Type B pancreatic cell (in vitro differentiated cells): ENCODE data around the gene SCFD2. TPM values are rescaled to one million over a fixed set of nuclear protein-coding genes. Genes with fewer than 3 reads are reported as not detected.
"Not testable (repeated sequence)": the region's sequence is repeated elsewhere in the genome, so short reads cannot be mapped to it uniquely, and the experiment has no call there.

Experiments
- DNase-seq: peaks from one replicate; pipeline ENCODE4 v3.0.0; 2021; ENCODE audit warnings: mixed read lengths; ENCODE audit not compliant: unreplicated experiment; ENCODE audit errors: extremely low spot score
- H3K27ac Mint-ChIP-seq: 2 replicates; pipeline ENCODE4 v1.8.0; 2021; ENCODE audit warnings: mild to moderate bottlenecking, mixed read lengths
- H3K27me3 Mint-ChIP-seq: 2 replicates; pipeline ENCODE4 v1.8.0; 2021; ENCODE audit warnings: mixed read lengths
- H3K36me3 Mint-ChIP-seq: 2 replicates; pipeline ENCODE4 v1.8.0; 2021; ENCODE audit warnings: mixed read lengths
- H3K4me1 Mint-ChIP-seq: one replicate; pipeline ENCODE4 v1.8.0; 2021; ENCODE audit warnings: mixed read lengths; ENCODE audit not compliant: unreplicated experiment
- H3K4me3 Mint-ChIP-seq: 2 replicates; pipeline ENCODE4 v1.8.0; 2021; ENCODE audit warnings: mild to moderate bottlenecking, mixed read lengths
- H3K9me3 Mint-ChIP-seq: 2 replicates; pipeline ENCODE4 v1.8.0; 2021; ENCODE audit warnings: mixed read lengths
- total RNA-seq: library from RNA; stranded (reverse); gene quantifications from 2 replicates; pipeline ENCODE4 v1.2.1, GENCODE V29; 2021; ENCODE audit warnings: low replicate concordance
- TF ChIP-seq, protein P1 (sequence below): fragments of 200-600 bp; sonication (generic); conservative IDR thresholded peaks from 2 replicates; pipeline ENCODE4 v1.5.0; 2021; ENCODE audit warnings: antibody characterized with exemption, mild to moderate bottlenecking

SCFD2 gene
- total RNA-seq, 1 donor from 2014 or later: 11.2 TPM

DNA sequence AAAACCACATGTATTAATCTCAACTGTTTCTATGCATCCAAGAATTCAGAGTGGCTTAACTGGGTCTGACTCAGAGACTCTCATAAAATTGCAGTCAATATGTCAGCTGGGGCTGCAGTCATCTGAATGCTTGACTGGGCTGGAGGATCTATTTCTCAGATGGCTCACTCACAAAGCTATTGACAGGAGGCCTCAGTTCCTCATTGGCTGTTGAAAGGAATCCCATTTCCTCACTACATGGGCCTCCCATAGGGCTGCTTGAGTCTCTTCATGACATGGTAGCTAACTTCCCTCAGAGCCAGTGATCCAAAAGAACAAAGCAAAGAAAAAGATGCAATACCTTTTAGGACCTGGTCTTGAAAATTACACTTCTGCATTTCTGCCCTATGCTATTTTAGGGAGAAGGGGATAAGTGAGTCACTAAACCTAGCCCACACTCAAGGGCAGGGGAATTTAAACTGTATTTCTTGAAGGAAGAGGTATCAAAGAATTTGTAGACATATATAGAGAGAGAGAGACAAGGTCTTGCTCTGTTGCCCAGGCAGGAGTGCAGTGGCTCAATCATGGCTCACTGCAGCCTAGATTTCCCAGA lies 9.8 kb downstream of the SCFD2 start:
- H3K4me3 Mint-ChIP-seq: no peak overlapping the region
- H3K27me3 Mint-ChIP-seq: no peaks in the 10 kb centered on the region
- DNase-seq: no peak
- no peak overlapping the region for H3K27ac Mint-ChIP-seq
- no peaks in the 10 kb centered on the region for H3K4me1 Mint-ChIP-seq
- H3K9me3 Mint-ChIP-seq: peaks cover 5% of the 10 kb centered on the region
- TF ChIP-seq, protein P1, sequence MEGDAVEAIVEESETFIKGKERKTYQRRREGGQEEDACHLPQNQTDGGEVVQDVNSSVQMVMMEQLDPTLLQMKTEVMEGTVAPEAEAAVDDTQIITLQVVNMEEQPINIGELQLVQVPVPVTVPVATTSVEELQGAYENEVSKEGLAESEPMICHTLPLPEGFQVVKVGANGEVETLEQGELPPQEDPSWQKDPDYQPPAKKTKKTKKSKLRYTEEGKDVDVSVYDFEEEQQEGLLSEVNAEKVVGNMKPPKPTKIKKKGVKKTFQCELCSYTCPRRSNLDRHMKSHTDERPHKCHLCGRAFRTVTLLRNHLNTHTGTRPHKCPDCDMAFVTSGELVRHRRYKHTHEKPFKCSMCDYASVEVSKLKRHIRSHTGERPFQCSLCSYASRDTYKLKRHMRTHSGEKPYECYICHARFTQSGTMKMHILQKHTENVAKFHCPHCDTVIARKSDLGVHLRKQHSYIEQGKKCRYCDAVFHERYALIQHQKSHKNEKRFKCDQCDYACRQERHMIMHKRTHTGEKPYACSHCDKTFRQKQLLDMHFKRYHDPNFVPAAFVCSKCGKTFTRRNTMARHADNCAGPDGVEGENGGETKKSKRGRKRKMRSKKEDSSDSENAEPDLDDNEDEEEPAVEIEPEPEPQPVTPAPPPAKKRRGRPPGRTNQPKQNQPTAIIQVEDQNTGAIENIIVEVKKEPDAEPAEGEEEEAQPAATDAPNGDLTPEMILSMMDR: no peak
- H3K36me3 Mint-ChIP-seq: peaks cover 12% of the 10 kb centered on the region

DNA sequence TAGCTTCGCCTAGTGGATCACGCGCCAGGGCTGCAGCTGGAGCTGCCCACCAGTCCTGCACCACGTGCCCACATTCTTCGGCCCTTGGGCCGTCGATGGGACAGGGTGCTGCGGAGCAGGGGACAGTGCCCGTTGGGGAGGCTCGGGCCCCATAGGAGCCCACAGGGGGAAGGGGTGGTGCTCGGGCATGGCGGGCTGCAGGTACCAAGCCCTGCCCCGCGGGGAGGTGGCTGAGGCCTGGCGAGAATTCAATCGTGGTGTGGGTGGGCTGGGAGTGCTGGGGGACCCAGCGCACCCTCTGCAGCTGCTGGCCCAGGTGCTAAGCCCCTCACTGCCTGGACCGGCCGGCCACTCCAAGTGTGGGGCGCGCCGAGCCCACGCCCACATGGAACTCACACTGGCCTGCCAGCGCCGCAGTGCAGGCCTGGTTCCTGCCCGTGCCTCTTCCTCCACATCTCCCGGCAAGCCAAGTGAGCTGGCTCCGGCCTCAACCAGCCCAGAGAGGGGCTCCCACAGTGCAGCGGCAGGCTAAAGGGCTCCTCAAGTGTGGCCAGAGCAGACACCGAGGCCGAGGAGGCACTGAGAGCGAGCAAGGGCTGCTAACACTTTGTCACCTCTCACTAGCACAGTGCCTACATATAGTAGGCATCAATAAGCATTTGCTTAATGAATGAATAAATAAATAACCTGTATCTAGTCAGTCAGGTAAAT lies 11.7 kb downstream of the SCFD2 start:
- no peak for DNase-seq
- no peak overlapping the region for H3K27ac Mint-ChIP-seq
- no peaks in the 10 kb centered on the region for H3K27me3 Mint-ChIP-seq
- peaks cover 5% of the 10 kb centered on the region for H3K9me3 Mint-ChIP-seq
- no peaks in the 10 kb centered on the region for H3K4me1 Mint-ChIP-seq
- TF ChIP-seq, protein P1: no peak
- no peak overlapping the region for H3K4me3 Mint-ChIP-seq
- peaks cover 15% of the 10 kb centered on the region for H3K36me3 Mint-ChIP-seq

DNA sequence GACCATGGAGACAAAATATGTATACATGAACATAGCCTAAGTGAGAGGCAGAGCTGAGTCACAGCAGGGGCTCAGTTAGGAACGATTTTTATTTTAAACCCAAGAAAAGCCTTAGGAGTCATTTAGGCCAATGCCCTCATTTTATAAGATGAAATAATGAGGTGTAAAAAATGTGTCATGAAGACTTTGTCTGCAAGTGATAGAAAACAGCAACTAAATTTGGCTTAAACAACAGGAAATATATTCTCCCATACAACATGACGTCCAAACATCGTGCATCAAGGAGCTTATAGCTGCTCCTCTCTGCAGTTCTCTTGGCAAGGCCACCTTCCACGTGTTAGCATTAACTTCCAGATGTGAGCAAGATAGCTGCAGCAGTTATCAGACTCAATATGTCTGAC lies 16.8 kb downstream of the SCFD2 start:
- Mint-ChIP-seq H3K27ac (no peak overlapping the region), H3K9me3 (no peaks in the 10 kb centered on the region), H3K27me3 (no peaks in the 10 kb centered on the region), H3K4me1 (no peaks in the 10 kb centered on the region), H3K4me3 (no peak overlapping the region), H3K36me3 (peaks cover 16% of the 10 kb centered on the region)
- no peak for DNase-seq
- TF ChIP-seq, protein P1: no peak

DNA sequence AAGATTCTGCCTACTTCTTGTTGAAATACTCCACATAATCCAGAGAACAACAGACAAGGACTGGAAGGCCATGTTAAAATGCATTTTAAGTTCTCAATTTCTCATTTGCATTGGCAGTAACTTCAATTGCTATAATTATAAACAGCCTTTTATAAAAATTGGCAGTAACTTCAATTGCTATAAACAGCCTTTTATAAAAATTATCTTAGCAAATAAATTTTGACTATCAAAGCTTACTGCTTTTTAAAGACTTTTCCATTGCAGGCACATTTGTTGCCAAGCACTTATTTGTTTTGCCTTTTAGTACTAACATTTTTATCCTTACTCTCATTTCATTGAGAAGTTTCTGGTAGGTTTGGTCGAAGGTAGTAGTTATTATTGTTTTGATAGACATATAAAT lies 17.8 kb downstream of the SCFD2 start:
- no peak for DNase-seq
- Mint-ChIP-seq H3K36me3 (peaks cover 16% of the 10 kb centered on the region), H3K4me3 (no peak overlapping the region), H3K27me3 (no peaks in the 10 kb centered on the region), H3K4me1 (no peaks in the 10 kb centered on the region), H3K9me3 (no peaks in the 10 kb centered on the region), H3K27ac (no peak overlapping the region)
- TF ChIP-seq, protein P1: no peak

DNA sequence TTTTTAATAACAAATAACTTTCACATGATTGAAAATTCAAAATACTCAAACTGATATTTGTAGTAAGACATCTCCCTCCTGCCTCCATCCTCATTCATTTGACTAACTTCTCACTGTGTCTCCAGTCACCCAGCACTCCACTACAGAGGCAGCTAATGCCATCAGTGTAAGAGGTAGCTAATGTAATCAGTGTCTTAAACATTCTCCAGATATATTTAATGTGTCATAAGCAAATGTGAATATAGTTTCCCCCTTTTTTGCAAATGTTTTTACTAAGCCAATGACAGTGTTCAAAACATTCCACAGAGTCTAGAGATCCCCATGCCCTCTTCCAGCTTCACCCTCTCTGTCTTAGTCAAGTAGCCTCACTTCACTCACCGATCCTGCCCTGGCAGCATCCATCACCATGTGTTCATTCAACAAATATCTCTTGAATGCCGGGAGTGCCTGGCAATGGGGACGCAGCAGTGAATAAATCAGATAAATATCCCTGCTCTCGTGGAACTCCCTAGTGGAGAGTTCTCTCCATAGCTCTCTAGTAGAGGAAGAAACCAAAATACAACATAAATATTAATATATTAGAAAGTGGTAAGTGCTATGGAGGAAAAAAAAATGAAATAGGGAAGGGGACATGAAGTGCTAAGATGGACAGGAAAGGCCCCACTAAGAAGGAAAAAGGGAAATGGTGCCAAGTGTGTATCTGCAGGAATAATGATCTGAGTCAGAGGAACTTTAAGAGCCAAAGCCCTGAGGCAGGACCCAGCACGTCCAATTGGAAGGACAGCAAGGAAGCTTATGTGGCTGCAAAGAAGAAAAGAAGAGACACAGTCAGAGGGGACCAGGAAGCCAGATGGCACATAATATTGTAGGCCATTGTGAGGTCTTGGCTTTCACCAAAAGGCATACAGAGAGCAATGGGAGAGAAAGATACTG lies 18.7 kb downstream of the SCFD2 start:
- Mint-ChIP-seq H3K27ac (no peak overlapping the region), H3K9me3 (no peaks in the 10 kb centered on the region), H3K36me3 (peaks cover 14% of the 10 kb centered on the region), H3K4me1 (no peaks in the 10 kb centered on the region), H3K27me3 (no peaks in the 10 kb centered on the region), H3K4me3 (no peak overlapping the region)
- TF ChIP-seq, protein P1: no peak
- no peak for DNase-seq

DNA sequence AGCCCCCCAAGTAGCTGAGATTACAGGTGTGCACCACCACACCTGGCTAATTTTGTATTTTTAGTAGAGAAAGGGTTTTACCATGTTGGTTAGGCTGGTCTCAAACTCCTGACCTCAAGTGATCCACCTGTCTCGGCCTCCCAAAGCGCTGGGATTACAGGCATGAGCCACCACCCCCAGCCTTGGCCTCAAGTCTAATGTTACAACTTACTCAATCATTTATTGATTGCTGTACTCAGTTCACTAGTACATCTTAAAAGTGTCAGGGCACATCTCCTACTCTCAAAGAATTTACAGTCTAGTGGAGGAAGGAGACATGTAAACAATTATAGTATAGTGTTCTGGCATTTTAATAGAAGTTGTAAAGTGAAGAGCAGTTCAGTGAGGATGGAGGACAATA lies 19.5 kb downstream of the SCFD2 start:
- peaks cover 12% of the 10 kb centered on the region for H3K36me3 Mint-ChIP-seq
- H3K27me3 Mint-ChIP-seq, H3K27ac Mint-ChIP-seq, H3K4me3 Mint-ChIP-seq, H3K4me1 Mint-ChIP-seq, DNase-seq, H3K9me3 Mint-ChIP-seq: not testable (repeated sequence)

DNA sequence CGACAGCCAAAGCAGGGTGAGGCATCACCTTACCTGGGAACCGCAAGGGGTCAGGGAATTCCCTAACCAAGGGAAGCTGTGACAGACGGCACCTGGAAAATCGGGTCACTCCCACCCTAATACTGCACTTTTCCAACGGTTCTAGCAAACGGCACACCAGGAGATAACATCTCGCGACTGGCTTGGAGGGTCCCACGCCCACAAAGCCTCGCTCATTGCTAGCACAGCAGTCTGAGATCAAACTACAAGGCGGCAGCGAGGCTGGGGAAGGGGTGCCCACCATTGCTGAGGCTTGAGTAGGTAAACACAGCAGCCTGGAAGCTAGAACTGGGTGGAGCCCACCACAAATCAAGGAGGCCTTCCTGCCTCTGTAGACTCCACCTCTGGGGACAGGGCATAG lies 25.7 kb downstream of the SCFD2 start:
- DNase-seq, H3K27ac Mint-ChIP-seq, H3K4me3 Mint-ChIP-seq, H3K4me1 Mint-ChIP-seq, H3K27me3 Mint-ChIP-seq, H3K36me3 Mint-ChIP-seq, H3K9me3 Mint-ChIP-seq: not testable (repeated sequence)

DNA sequence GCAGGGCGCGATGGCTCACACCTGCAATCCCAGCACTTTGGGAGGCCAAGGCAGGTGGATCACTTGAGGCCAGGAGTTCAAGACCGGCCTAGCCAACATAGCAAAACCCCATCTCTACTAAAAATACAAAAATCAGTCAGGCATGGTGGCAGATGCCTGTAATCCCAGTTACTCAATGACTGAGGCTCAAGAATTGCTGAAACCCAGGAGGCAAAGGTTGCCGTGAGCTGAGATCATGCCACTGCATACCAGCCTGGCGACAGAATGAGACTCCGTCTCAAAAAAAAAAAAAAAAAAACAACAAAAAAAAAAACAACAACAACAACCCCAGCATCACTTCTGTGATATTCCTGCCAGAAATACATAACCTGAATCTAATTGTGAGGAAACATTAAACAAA lies 30.9 kb downstream of the SCFD2 start:
- H3K27me3 Mint-ChIP-seq, DNase-seq, H3K36me3 Mint-ChIP-seq, H3K27ac Mint-ChIP-seq, H3K9me3 Mint-ChIP-seq, H3K4me1 Mint-ChIP-seq, H3K4me3 Mint-ChIP-seq: not testable (repeated sequence)
